ENCODE results near the gene RFT1. TPM values are rescaled to one million over a fixed set of nuclear protein-coding genes. Genes with fewer than 3 reads are reported as not detected.

RFT1 gene
- total and polyA plus RNA-seq, 2 experiments from 2014 or later = 11.3 to 13.3 TPM

DNA sequence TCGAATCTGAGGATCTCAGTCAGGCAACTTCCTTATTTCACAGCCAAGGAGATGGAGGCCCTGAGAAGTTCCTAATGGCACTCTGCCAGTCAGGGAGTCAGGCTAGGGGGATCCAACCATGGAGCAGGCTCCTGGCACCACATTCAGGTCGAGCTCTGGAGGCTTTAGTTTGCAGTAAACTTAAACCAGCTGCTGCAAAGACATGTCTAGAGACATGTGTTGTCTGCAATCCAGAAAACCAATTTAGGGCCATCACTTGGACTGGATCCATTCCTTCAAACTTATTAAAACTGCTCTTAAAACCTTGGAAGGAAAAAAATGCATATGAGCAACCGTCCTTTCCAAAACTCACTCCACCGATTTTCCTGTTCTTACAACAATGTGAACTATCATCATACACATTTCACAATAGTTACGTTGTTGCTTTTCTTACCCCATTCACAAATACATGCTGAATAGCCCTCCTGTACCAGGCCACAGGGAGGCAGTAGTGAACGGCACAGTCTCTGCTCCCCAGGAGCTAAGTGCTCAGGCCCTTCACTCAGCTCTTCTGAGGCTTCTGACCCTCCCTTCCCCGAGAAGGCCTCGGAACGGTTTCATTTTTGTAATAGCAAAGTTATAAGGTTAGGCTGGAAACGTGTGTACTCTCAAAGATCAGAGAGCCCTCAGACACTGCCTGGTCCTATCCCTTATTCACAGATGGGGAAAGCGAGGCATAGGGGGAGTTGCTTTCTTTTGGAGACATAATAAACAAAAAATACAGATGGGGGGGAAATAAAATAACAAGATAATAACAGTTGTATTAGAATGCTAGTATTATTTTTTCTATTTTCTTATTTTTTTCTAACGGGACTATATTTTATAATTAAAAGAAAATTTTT lies 20.1 kb downstream of the RFT1 start:
- no peaks in the 10 kb centered on the region; the same call in 1 of the 2 replicates for H3K36me3 ChIP-seq (ENCODE audit: insufficient read depth)
- peak; percentile 79 for DNase-seq (ENCODE audit: low spot score)
- no peaks in the 10 kb centered on the region for H4K20me1 ChIP-seq (replicated peaks; ENCODE audit: insufficient read depth)
- peak; percentile 92 for ATAC-seq
- H3K9me2 ChIP-seq (ENCODE audit: insufficient read depth) = no peaks in the 10 kb centered on the region
- peaks cover 11% of the 10 kb centered on the region; the same call in 2 of the 3 replicates for H3K36me3 Mint-ChIP-seq (ENCODE audit: low read depth)
- H3K4me2 ChIP-seq = no peak overlapping the region
- 0 out of 2 replicates have a peak, but pooled peaks have one; percentile 21 for TF ChIP-seq CREB1 (CRISPR knock-in tag; IDR thresholded peaks at IDR 0.05; ENCODE audit: low read depth)
- TF ChIP-seq JUNB (IDR thresholded peaks at IDR 0.05; ENCODE audit: unreplicated experiment) = no peak
- TF ChIP-seq, protein P1, sequence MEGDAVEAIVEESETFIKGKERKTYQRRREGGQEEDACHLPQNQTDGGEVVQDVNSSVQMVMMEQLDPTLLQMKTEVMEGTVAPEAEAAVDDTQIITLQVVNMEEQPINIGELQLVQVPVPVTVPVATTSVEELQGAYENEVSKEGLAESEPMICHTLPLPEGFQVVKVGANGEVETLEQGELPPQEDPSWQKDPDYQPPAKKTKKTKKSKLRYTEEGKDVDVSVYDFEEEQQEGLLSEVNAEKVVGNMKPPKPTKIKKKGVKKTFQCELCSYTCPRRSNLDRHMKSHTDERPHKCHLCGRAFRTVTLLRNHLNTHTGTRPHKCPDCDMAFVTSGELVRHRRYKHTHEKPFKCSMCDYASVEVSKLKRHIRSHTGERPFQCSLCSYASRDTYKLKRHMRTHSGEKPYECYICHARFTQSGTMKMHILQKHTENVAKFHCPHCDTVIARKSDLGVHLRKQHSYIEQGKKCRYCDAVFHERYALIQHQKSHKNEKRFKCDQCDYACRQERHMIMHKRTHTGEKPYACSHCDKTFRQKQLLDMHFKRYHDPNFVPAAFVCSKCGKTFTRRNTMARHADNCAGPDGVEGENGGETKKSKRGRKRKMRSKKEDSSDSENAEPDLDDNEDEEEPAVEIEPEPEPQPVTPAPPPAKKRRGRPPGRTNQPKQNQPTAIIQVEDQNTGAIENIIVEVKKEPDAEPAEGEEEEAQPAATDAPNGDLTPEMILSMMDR (conservative IDR thresholded peaks at IDR 0.05; ENCODE audit: low read depth in 2 of 2) = peak; percentile 78 to 81
- TF ChIP-seq POLR2AphosphoS5 (IDR thresholded peaks at IDR 0.05; ENCODE audit: low read depth) = no peak
- H3K27me3 ChIP-seq (ENCODE audit: insufficient read depth) = no peaks in the 10 kb centered on the region
- H3K4me3 Mint-ChIP-seq = no peak overlapping the region
- no peak overlapping the region for H3K27ac ChIP-seq (ENCODE audit: low read depth)
- H3K9me3 Mint-ChIP-seq = no peaks in the 10 kb centered on the region
- H2AFZ ChIP-seq = no peak overlapping the region
- H3K4me1 ChIP-seq (ENCODE audit: insufficient read depth) = no peaks in the 10 kb centered on the region; the same call in 1 of the 2 replicates
- no peak overlapping the region for H3K27ac Mint-ChIP-seq
- H3K4me3 ChIP-seq = no peak overlapping the region
- H3K4me1 Mint-ChIP-seq = peaks cover 2% of the 10 kb centered on the region; the same call in 2 of the 3 replicates
- no peaks in the 10 kb centered on the region for H3K79me2 ChIP-seq (replicated peaks; ENCODE audit: insufficient read depth)
- H3K27me3 Mint-ChIP-seq (ENCODE audit: insufficient read depth, low read depth, poor library complexity) = peaks cover 2% of the 10 kb centered on the region
- H3F3A ChIP-seq (replicated peaks; ENCODE audit: low read depth) = no peaks in the 10 kb centered on the region

- DNase-seq (ENCODE audit: low spot score) (no peak), ATAC-seq (no peak)
- Mint-ChIP-seq H3K27ac (no peak overlapping the region), H3K36me3 (ENCODE audit: low read depth) (peaks cover 11% of the 10 kb centered on the region; the same call in 2 of the 3 replicates), H3K4me1 (peaks cover 2% of the 10 kb centered on the region; the same call in 2 of the 3 replicates), H3K9me3 (no peaks in the 10 kb centered on the region), H3K27me3 (ENCODE audit: insufficient read depth, low read depth, poor library complexity) (peaks cover 2% of the 10 kb centered on the region), H3K4me3 (no peak overlapping the region)
- Histone ChIP-seq H3K4me2 (no peak overlapping the region), H3K27ac (ENCODE audit: low read depth) (no peak overlapping the region), H3K4me3 (no peak overlapping the region), H3K27me3 (ENCODE audit: insufficient read depth) (no peaks in the 10 kb centered on the region), H2AFZ (no peak overlapping the region), H3K79me2 (replicated peaks; ENCODE audit: insufficient read depth) (no peaks in the 10 kb centered on the region), H4K20me1 (replicated peaks; ENCODE audit: insufficient read depth) (no peaks in the 10 kb centered on the region), H3K36me3 (ENCODE audit: insufficient read depth) (no peaks in the 10 kb centered on the region; the same call in 1 of the 2 replicates), H3K4me1 (ENCODE audit: insufficient read depth) (no peaks in the 10 kb centered on the region; the same call in 1 of the 2 replicates), H3K9me2 (ENCODE audit: insufficient read depth) (no peaks in the 10 kb centered on the region), H3F3A (replicated peaks; ENCODE audit: low read depth) (no peaks in the 10 kb centered on the region)
- TF ChIP-seq, protein P1 (conservative IDR thresholded peaks at IDR 0.05; ENCODE audit: low read depth in 2 of 2) = no peak
- TF ChIP-seq CREB1 (CRISPR knock-in tag; IDR thresholded peaks at IDR 0.05; ENCODE audit: low read depth) (no peak), ZNF331 (CRISPR knock-in tag; IDR thresholded peaks at IDR 0.05; ENCODE audit: low read depth) (no peak), JUNB (IDR thresholded peaks at IDR 0.05; ENCODE audit: unreplicated experiment) (no peak), ZNF114 (CRISPR knock-in tag; IDR thresholded peaks at IDR 0.05) (no peak)
- TF ChIP-seq, protein P2, sequence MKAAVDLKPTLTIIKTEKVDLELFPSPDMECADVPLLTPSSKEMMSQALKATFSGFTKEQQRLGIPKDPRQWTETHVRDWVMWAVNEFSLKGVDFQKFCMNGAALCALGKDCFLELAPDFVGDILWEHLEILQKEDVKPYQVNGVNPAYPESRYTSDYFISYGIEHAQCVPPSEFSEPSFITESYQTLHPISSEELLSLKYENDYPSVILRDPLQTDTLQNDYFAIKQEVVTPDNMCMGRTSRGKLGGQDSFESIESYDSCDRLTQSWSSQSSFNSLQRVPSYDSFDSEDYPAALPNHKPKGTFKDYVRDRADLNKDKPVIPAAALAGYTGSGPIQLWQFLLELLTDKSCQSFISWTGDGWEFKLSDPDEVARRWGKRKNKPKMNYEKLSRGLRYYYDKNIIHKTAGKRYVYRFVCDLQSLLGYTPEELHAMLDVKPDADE (IDR thresholded peaks at IDR 0.05) = no peak
- TF ChIP-seq, protein P3, sequence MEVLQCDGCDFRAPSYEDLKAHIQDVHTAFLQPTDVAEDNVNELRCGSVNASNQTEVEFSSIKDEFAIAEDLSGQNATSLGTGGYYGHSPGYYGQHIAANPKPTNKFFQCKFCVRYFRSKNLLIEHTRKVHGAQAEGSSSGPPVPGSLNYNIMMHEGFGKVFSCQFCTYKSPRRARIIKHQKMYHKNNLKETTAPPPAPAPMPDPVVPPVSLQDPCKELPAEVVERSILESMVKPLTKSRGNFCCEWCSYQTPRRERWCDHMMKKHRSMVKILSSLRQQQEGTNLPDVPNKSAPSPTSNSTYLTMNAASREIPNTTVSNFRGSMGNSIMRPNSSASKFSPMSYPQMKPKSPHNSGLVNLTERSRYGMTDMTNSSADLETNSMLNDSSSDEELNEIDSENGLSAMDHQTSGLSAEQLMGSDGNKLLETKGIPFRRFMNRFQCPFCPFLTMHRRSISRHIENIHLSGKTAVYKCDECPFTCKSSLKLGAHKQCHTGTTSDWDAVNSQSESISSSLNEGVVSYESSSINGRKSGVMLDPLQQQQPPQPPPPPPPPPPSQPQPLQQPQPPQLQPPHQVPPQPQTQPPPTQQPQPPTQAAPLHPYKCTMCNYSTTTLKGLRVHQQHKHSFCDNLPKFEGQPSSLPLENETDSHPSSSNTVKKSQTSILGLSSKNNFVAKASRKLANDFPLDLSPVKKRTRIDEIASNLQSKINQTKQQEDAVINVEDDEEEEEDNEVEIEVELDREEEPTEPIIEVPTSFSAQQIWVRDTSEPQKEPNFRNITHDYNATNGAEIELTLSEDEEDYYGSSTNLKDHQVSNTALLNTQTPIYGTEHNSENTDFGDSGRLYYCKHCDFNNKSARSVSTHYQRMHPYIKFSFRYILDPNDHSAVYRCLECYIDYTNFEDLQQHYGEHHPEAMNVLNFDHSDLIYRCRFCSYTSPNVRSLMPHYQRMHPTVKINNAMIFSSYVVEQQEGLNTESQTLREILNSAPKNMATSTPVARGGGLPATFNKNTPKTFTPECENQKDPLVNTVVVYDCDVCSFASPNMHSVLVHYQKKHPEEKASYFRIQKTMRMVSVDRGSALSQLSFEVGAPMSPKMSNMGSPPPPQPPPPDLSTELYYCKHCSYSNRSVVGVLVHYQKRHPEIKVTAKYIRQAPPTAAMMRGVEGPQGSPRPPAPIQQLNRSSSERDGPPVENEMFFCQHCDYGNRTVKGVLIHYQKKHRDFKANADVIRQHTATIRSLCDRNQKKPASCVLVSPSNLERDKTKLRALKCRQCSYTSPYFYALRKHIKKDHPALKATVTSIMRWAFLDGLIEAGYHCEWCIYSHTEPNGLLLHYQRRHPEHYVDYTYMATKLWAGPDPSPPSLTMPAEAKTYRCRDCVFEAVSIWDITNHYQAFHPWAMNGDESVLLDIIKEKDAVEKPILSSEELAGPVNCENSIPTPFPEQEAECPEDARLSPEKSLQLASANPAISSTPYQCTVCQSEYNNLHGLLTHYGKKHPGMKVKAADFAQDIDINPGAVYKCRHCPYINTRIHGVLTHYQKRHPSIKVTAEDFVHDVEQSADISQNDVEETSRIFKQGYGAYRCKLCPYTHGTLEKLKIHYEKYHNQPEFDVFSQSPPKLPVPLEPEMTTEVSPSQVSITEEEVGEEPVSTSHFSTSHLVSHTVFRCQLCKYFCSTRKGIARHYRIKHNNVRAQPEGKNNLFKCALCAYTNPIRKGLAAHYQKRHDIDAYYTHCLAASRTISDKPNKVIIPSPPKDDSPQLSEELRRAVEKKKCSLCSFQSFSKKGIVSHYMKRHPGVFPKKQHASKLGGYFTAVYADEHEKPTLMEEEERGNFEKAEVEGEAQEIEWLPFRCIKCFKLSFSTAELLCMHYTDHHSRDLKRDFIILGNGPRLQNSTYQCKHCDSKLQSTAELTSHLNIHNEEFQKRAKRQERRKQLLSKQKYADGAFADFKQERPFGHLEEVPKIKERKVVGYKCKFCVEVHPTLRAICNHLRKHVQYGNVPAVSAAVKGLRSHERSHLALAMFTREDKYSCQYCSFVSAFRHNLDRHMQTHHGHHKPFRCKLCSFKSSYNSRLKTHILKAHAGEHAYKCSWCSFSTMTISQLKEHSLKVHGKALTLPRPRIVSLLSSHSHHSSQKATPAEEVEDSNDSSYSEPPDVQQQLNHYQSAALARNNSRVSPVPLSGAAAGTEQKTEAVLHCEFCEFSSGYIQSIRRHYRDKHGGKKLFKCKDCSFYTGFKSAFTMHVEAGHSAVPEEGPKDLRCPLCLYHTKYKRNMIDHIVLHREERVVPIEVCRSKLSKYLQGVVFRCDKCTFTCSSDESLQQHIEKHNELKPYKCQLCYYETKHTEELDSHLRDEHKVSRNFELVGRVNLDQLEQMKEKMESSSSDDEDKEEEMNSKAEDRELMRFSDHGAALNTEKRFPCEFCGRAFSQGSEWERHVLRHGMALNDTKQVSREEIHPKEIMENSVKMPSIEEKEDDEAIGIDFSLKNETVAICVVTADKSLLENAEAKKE (CRISPR knock-in tag; IDR thresholded peaks at IDR 0.05) = no peak
Measured at GRCh38 chr3:53109190-53109589, 21.0 kb downstream of the RFT1 start.
